H54 (cell line): ENCODE results near the gene GCNT2.
"Not testable (repeated sequence)": the region's sequence is repeated elsewhere in the genome, so short reads cannot be mapped to it uniquely, and the experiment has no call there.

Experiments used
- DNase-seq: peaks from one replicate; pipeline ENCODE4 v3.0.0; 2011; ENCODE audit warnings: low spot score, mixed read lengths; ENCODE audit not compliant: insufficient read length
- FAIRE-seq: peaks from 3 replicates; lab custom pipeline; 2011; peaks lifted over from hg19 to GRCh38; lab: Jason Lieb, UNC
- POLR2A ChIP-seq: IDR thresholded peaks from 2 replicates; pipeline ENCODE4 v1.6.1; 2011; ENCODE audit warnings: low read depth, mild to moderate bottlenecking, low read length

The GCNT2 gene

GRCh38 chr6:10587656-10588406 is 66.7 kb downstream of the GCNT2 start:
- DNase-seq (no peak), FAIRE-seq (no peak)

GRCh38 chr6:10588562-10589428 is 67.6 kb downstream of the GCNT2 start:
- TF ChIP-seq POLR2A, result no peak
- DNase-seq (no peak), FAIRE-seq (no peak)

More at GRCh38 chr6:10587656-10588406, 66.7 kb downstream of the GCNT2 start:
- TF ChIP-seq POLR2A, result no peak

GRCh38 chr6:10589429-10589727 is 68.2 kb downstream of the GCNT2 start:
- no peak for TF ChIP-seq POLR2A
- DNase-seq (no peak), FAIRE-seq (no peak)

GRCh38 chr6:10589983-10590382 is 68.8 kb downstream of the GCNT2 start:
- FAIRE-seq (no peak), DNase-seq (no peak)
- no peak for TF ChIP-seq POLR2A

- no peak for TF ChIP-seq POLR2A
- no peak for FAIRE-seq
- DNase-seq, result no peak
Observed at GRCh38 chr6:10591422-10592160, 70.4 kb downstream of the GCNT2 start.

- FAIRE-seq (peak; percentile 87), DNase-seq (peak; percentile 22)
- no peak for TF ChIP-seq POLR2A
Observed at GRCh38 chr6:10595731-10596664, 74.8 kb downstream of the GCNT2 start.

GRCh38 chr6:10597499-10598001 is 76.4 kb downstream of the GCNT2 start:
- TF ChIP-seq POLR2A, result no peak
- no peak for FAIRE-seq
- DNase-seq, result no peak

GRCh38 chr6:10598084-10598960 is 77.2 kb downstream of the GCNT2 start:
- TF ChIP-seq POLR2A, result no peak
- no peak for FAIRE-seq
- DNase-seq, result no peak

GRCh38 chr6:10599046-10599445 is 77.9 kb downstream of the GCNT2 start:
- FAIRE-seq (no peak), DNase-seq (no peak)
- TF ChIP-seq POLR2A, result no peak

GRCh38 chr6:10600681-10601080 is 79.5 kb downstream of the GCNT2 start:
- FAIRE-seq, result not testable (repeated sequence)

GRCh38 chr6:10603219-10603618 is 82.1 kb downstream of the GCNT2 start:
- TF ChIP-seq POLR2A, result no peak
- DNase-seq (no peak), FAIRE-seq (no peak)

More at GRCh38 chr6:10600681-10601080, 79.5 kb downstream of the GCNT2 start:
- not testable (repeated sequence) for DNase-seq

- no peak for TF ChIP-seq POLR2A
- FAIRE-seq (no peak), DNase-seq (no peak)
Observed at GRCh38 chr6:10609038-10609437, 87.9 kb downstream of the GCNT2 start.

GRCh38 chr6:10610289-10610688 is 89.1 kb downstream of the GCNT2 start:
- no peak for FAIRE-seq
- no peak for TF ChIP-seq POLR2A
- no peak for DNase-seq
